H1 (cell line): ENCODE measurements around the gene EXOSC7. TPM values are rescaled to one million over a fixed set of nuclear protein-coding genes. Genes with fewer than 3 reads are reported as not detected.

Experiments used
- CTCF ChIA-PET: fragments of 300-600 bp; sonication (Branson Sonifier 250); formaldehyde crosslinking; loops from one replicate; lab custom pipeline; 2021; ENCODE audit not compliant: partially characterized antibody; lab: Charles Lee
- POLR2A ChIA-PET: fragments of 300-600 bp; sonication (Branson Sonifier 250); formaldehyde crosslinking; loops from one replicate; lab custom pipeline; 2021; ENCODE audit warnings: inconsistent platforms; ENCODE audit not compliant: partially characterized antibody; lab: Charles Lee
- DNase-seq, 2 experiments: peaks; one replicate each; pipeline versions ENCODE4 v3.0.0 to v3.0.0-alpha.2; 2010 to 2022; ENCODE audit warnings: low spot score in 2 of 2, low read depth in 1 of 2, mixed read lengths in 1 of 2
- FAIRE-seq: peaks from 2 replicates; lab custom pipeline; 2011; peaks lifted over from hg19 to GRCh38; lab: Jason Lieb, UNC
- H2AFZ ChIP-seq: 2 replicates; pipeline ENCODE4 v1.8.1; 2012; ENCODE audit warnings: low read length, inconsistent platforms
- H2AK5ac ChIP-seq: 2 replicates; pipeline ENCODE4 v1.6.1; 2013; ENCODE audit warnings: low read depth, low read length
- H2BK120ac ChIP-seq: replicated peaks from 2 replicates; pipeline ENCODE3; 2013; ENCODE audit warnings: low read depth, low read length, inconsistent platforms
- H2BK12ac ChIP-seq: 2 replicates; pipeline ENCODE4 v1.6.1; 2013; ENCODE audit warnings: low read depth, low read length
- H2BK15ac ChIP-seq: 2 replicates; pipeline ENCODE4 v1.6.1; 2013; ENCODE audit warnings: low read length
- H2BK20ac ChIP-seq: 2 replicates; pipeline ENCODE4 v1.6.1; 2013; ENCODE audit warnings: low read length
- H2BK5ac ChIP-seq: 2 replicates; pipeline ENCODE4 v1.6.1; 2013; ENCODE audit warnings: low read depth, low read length
- H3K14ac ChIP-seq: 2 replicates; pipeline ENCODE4 v1.6.1; 2013; ENCODE audit warnings: inconsistent platforms; ENCODE audit not compliant: insufficient read length
- H3K18ac ChIP-seq: 2 replicates; pipeline ENCODE4 v1.6.1; 2013; ENCODE audit warnings: low read length; ENCODE audit errors: extremely low read depth
- H3K23ac ChIP-seq: 2 replicates; pipeline ENCODE4 v1.6.1; 2013; ENCODE audit warnings: inconsistent platforms; ENCODE audit not compliant: insufficient read length
- H3K23me2 ChIP-seq: 2 replicates; pipeline ENCODE4 v1.6.1; 2013; ENCODE audit warnings: low read depth, low read length
- H3K27ac ChIP-seq: 2 replicates; pipeline ENCODE4 v1.6.1; 2011; ENCODE audit warnings: low read depth, low read length, inconsistent platforms
- H3K27me3 ChIP-seq, 4 experiments: replicated peaks in 1 of 4; 1 replicate in 1 of 4; 2 replicates in 3 of 4; pipeline versions ENCODE4 v1.6.1 to v1.8.1; 2011 to 2013; ENCODE audit warnings: low read length in 3 of 4, mild to moderate bottlenecking in 3 of 4, inconsistent platforms in 2 of 4, mixed read lengths in 2 of 4, moderate library complexity in 1 of 4; ENCODE audit not compliant: control insufficient read depth in 3 of 4, insufficient read depth in 3 of 4; ENCODE audit errors: extremely low read depth in 1 of 4
- H3K36me3 ChIP-seq, 4 experiments: 2 replicates each; pipeline versions ENCODE4 v1.6.1 to v1.8.1; 2011 to 2013; ENCODE audit warnings: mild to moderate bottlenecking in 4 of 4, low read length in 3 of 4, moderate library complexity in 2 of 4, control low read depth in 1 of 4, inconsistent platforms in 1 of 4; ENCODE audit not compliant: insufficient read depth in 4 of 4, control insufficient read depth in 2 of 4
- H3K4ac ChIP-seq: replicated peaks from 2 replicates; pipeline ENCODE3; 2013; ENCODE audit warnings: low read length, low read depth, mixed read lengths, inconsistent platforms; ENCODE audit not compliant: insufficient read length
- H3K4me1 ChIP-seq, 4 experiments: replicated peaks in 1 of 4; 1 replicate in 1 of 4; 2 replicates in 3 of 4; pipeline versions ENCODE4 v1.6.1 to v1.8.1; 2011 to 2013; ENCODE audit warnings: low read length in 3 of 4, inconsistent platforms in 2 of 4, mixed read lengths in 1 of 4; ENCODE audit not compliant: insufficient read depth in 4 of 4, control insufficient read depth in 3 of 4
- H3K4me2 ChIP-seq, 2 experiments: 2 replicates each; pipeline versions ENCODE4 v1.6.1 to v1.8.1; 2011 to 2013; ENCODE audit warnings: low read depth in 2 of 2, low read length in 2 of 2, control low read depth in 1 of 2, inconsistent platforms in 1 of 2, mild to moderate bottlenecking in 1 of 2; ENCODE audit not compliant: insufficient read depth in 1 of 2
- H3K4me3 ChIP-seq, 4 experiments: fragments of 200-600, 300-600 bp in 1 of 4; sonication (generic), shearing (Covaris generic), sonication (Bioruptor Twin) in 1 of 4; 2 replicates each; pipeline versions ENCODE4 v1.5.1 to v1.8.1; 2011 to 2016; ENCODE audit warnings: low read length in 4 of 4, low read depth in 3 of 4, control low read depth in 2 of 4, inconsistent platforms in 2 of 4, mild to moderate bottlenecking in 2 of 4, mixed read lengths in 1 of 4, moderate library complexity in 1 of 4; ENCODE audit not compliant: insufficient read depth in 2 of 4; ENCODE audit errors: extremely low read depth in 1 of 4
- H3K56ac ChIP-seq: replicated peaks from 2 replicates; pipeline ENCODE3; 2013; ENCODE audit warnings: low read depth, mild to moderate bottlenecking, mixed read lengths, low read length, inconsistent platforms; ENCODE audit not compliant: insufficient read length
- H3K79me1 ChIP-seq: 2 replicates; pipeline ENCODE4 v1.6.1; 2013; ENCODE audit warnings: low read depth, low read length, control low read depth
- H3K79me2 ChIP-seq, 2 experiments: 2 replicates each; pipeline versions ENCODE4 v1.6.1 to v1.8.1; 2012 to 2013; ENCODE audit warnings: low read length in 2 of 2, mild to moderate bottlenecking in 2 of 2, inconsistent platforms in 1 of 2; ENCODE audit not compliant: insufficient read depth in 2 of 2, control insufficient read depth in 1 of 2
- H3K9ac ChIP-seq, 4 experiments: replicated peaks in 1 of 4; 1 replicate in 1 of 4; 2 replicates in 3 of 4; pipeline versions ENCODE4 v1.6.1 to v1.8.1; 2011 to 2013; ENCODE audit warnings: low read depth in 3 of 4, low read length in 3 of 4, control low read depth in 2 of 4, mild to moderate bottlenecking in 2 of 4, moderate library complexity in 2 of 4, inconsistent platforms in 1 of 4; ENCODE audit errors: extremely low read depth in 1 of 4
- H3K9me3 ChIP-seq, 2 experiments: 2 replicates each; pipeline versions ENCODE4 v1.6.1 to v1.8.1; 2012 to 2013; ENCODE audit warnings: mild to moderate bottlenecking in 2 of 2, moderate library complexity in 2 of 2, control low read depth in 1 of 2, inconsistent platforms in 1 of 2, low read depth in 1 of 2, low read length in 1 of 2, mixed read lengths in 1 of 2; ENCODE audit not compliant: insufficient read depth in 2 of 2
- H4K20me1 ChIP-seq, 2 experiments: replicated peaks in 1 of 2; 2 replicates each; pipeline versions ENCODE3 to v1.8.1; 2011 to 2013; ENCODE audit warnings: inconsistent platforms in 2 of 2, low read length in 2 of 2, mild to moderate bottlenecking in 1 of 2; ENCODE audit not compliant: insufficient read depth in 2 of 2, control insufficient read depth in 1 of 2
- H4K5ac ChIP-seq: 2 replicates; pipeline ENCODE4 v1.6.1; 2013; ENCODE audit warnings: low read length, low read depth, mixed read lengths, inconsistent platforms; ENCODE audit not compliant: insufficient read length
- H4K8ac ChIP-seq: 2 replicates; pipeline ENCODE4 v1.8.0; 2013; ENCODE audit warnings: mild to moderate bottlenecking, moderate library complexity, low read length, inconsistent platforms; ENCODE audit not compliant: insufficient read depth; ENCODE audit errors: extremely low read depth
- H4K91ac ChIP-seq: replicated peaks from 2 replicates; pipeline ENCODE3; 2013; ENCODE audit warnings: low read length, mixed read lengths, inconsistent platforms; ENCODE audit not compliant: insufficient read length
- EP300 ChIP-seq, 2 experiments: IDR thresholded peaks; 1 replicate in 1 of 2; 2 replicates in 1 of 2; pipeline ENCODE4 v1.6.1; 2011 to 2012; ENCODE audit warnings: low read depth in 2 of 2, low read length in 2 of 2, mild to moderate bottlenecking in 2 of 2, borderline replicate concordance in 1 of 2, inconsistent platforms in 1 of 2, moderate library complexity in 1 of 2
- NANOG ChIP-seq: IDR thresholded peaks from 2 replicates; pipeline ENCODE4 v1.6.1; 2011; ENCODE audit warnings: low read length, low read depth, mild to moderate bottlenecking, inconsistent platforms; ENCODE audit not compliant: insufficient read depth, poor library complexity, severe bottlenecking
- NRF1 ChIP-seq: IDR thresholded peaks from 2 replicates; pipeline ENCODE4 v1.6.1; 2011; ENCODE audit warnings: mild to moderate bottlenecking, low read depth, low read length, improper control_type of control experiment
- WGBS, 2 experiments: shearing (Covaris generic) in 1 of 2; methylation state at CpG; one replicate each; pipeline versions ENCODE4 v1.1.6 to v1.1.7; 2013 to 2015; ENCODE audit warnings: low lambda C conversion rate in 2 of 2, mixed read lengths in 2 of 2, inconsistent platforms in 1 of 2, low coverage in 1 of 2, missing lambda C conversion rate in 1 of 2; ENCODE audit not compliant: insufficient replicate concordance in 2 of 2, insufficient coverage in 1 of 2, insufficient read length in 1 of 2; ENCODE audit errors: extremely low coverage in 1 of 2, missing lambda C conversion rate in 1 of 2; 5-methylcytosine and 5-hydroxymethylcytosine counted together
- polyA plus RNA-seq, 7 experiments: library from polyadenylated mRNA; depleted of rRNA in 3 of 7; stranded (reverse) in 5 of 7; unstranded in 2 of 7; fragments of >200 nt in 5 of 7; fragments of 200-250 nt in 2 of 7; gene quantifications; 1 replicate in 5 of 7; 2 replicates in 1 of 7; 4 replicates in 1 of 7; pipeline versions ENCODE4 v1.2.1 to v1.2.3, GENCODE V29; 2011 to 2013; ENCODE audit warnings: missing spikeins in 2 of 7, mixed read lengths in 2 of 7
- total RNA-seq: library from RNA; stranded (reverse); fragmentation: NEBNext Ultra II Directional; extraction: Animal tissue kit (Norgen Biotek cat#: 25700); gene quantifications from 2 replicates; pipeline ENCODE4 v1.2.1, GENCODE V29; 2021
- TF ChIP-seq, protein P1 (sequence below): IDR thresholded peaks from 2 replicates; pipeline ENCODE4 v1.6.1; 2012; ENCODE audit warnings: low read length, inconsistent platforms

EXOSC7 gene
- total and polyA plus RNA-seq, 2 of the 8 experiments (the other 6 are each of a cell fraction or from before 2014, with no cell fraction given) = 92.7 to 94.5 TPM

- Histone ChIP-seq H3K4me2 (no peak overlapping the region), H4K5ac (no peak overlapping the region), H2BK20ac (no peak overlapping the region), H3K14ac (no peak overlapping the region), H3K18ac (no peak overlapping the region), H3K36me3 (peaks cover 19 to 51% (median 44%) of the 10 kb centered on the region in 4 experiments), H3K79me1 (peaks cover 6% of the 10 kb centered on the region; the same call in 1 of the 2 replicates), H3K4me3 (no peak overlapping the region), H2AK5ac (no peak overlapping the region), H3K23ac (no peak overlapping the region), H4K20me1 (peaks cover 5 to 9% of the 10 kb centered on the region in 2 experiments), H3K56ac (no peak overlapping the region), H2BK120ac (no peak overlapping the region), H4K91ac (no peak overlapping the region), H2BK5ac (no peak overlapping the region), H2AFZ (no peak overlapping the region), H3K4me1 (peaks cover 4 to 7% (median 6%) of the 10 kb centered on the region in 4 experiments; a peak in 6 of 7 replicates), H3K23me2 (no peaks in the 10 kb centered on the region; the same call in 1 of the 2 replicates)
- CTCF ChIA-PET = interaction anchor here (0.7 to 3.8 kb wide), 6 partner anchors 10 to 563 kb away, joined by 3 to 20 read pairs (median 4); no protein-coding TSS in a partner anchor
- FAIRE-seq = no peak
- WGBS, 2 experiments = 92% methylated on average over 8 of the region's 8 CpGs; no CpG with 5 or more reads in 1 of the 2 experiments
- TF ChIP-seq NRF1 (no peak), NANOG (no peak), EP300 (IDR thresholded peaks at IDR 0.05; ENCODE audit: borderline replicate concordance in 1 of 2, low read depth in 2 of 2, low read length in 2 of 2) (no peak)
- TF ChIP-seq, protein P1, sequence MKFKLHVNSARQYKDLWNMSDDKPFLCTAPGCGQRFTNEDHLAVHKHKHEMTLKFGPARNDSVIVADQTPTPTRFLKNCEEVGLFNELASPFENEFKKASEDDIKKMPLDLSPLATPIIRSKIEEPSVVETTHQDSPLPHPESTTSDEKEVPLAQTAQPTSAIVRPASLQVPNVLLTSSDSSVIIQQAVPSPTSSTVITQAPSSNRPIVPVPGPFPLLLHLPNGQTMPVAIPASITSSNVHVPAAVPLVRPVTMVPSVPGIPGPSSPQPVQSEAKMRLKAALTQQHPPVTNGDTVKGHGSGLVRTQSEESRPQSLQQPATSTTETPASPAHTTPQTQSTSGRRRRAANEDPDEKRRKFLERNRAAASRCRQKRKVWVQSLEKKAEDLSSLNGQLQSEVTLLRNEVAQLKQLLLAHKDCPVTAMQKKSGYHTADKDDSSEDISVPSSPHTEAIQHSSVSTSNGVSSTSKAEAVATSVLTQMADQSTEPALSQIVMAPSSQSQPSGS = no peak
- TF ChIP-seq, all 59 proteins: peak for 0
- H3K9me3 ChIP-seq = no peaks in the 10 kb centered on the region
- no peak overlapping the region for H3K9ac ChIP-seq
- H3K27me3 ChIP-seq = no peaks in the 10 kb centered on the region
- peaks cover 0 to 31% of the 10 kb centered on the region in 2 experiments; a peak in 2 of 4 replicates for H3K79me2 ChIP-seq
- no peak overlapping the region for H3K4ac ChIP-seq
- H2BK15ac ChIP-seq = no peak overlapping the region
- POLR2A ChIA-PET = interaction anchor here (0.7 to 6.6 kb wide), 3 partner anchors 12 to 233 kb away, joined by 3 to 29 read pairs (median 11); partner anchors contain the start of genes EXOSC7 and ZDHHC3
- no peak overlapping the region for H3K27ac ChIP-seq
- no peak overlapping the region for H4K8ac ChIP-seq
- no peak for DNase-seq
- no peak overlapping the region for H2BK12ac ChIP-seq
Observed at GRCh38 chr3:44995142-44995770, 19.2 kb downstream of the EXOSC7 start.
